GM18907 (cell line): ENCODE data around the gene RPS6KB2.

Source experiments
- ATAC-seq: cut with Tn5 transposase; IDR thresholded peaks from one replicate; pipeline ENCODE4 v1.9.1; 2021; ENCODE audit warnings: mild to moderate bottlenecking, moderate library complexity; ENCODE audit not compliant: unreplicated experiment

Gene RPS6KB2

DNA sequence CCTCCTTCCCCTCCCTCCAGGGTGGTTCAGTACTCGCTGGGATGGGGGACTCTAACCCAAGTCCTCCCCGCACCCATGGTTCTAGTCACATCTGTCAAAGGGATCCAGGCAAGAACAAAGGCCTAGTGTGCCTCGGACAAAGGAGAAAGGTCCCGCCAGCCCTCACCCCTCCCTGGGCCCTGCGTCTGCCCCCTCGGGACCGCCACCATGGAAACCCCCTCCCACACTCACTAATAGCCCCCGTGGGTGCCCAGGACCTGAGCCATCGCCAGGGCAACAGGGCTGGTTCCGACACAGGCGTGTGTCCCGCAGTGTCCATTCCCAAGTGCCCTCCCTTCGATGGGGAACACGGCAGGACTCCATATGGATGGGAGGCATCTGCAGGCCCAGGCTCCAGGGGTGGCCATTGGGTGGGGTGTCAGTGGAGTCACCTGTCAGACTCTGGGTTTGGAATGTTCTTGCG lies 17.9 kb upstream of the RPS6KB2 start:
- no peak for ATAC-seq

- no peak for ATAC-seq
Measured at GRCh38 chr11:67410984-67411784, 17.1 kb upstream of the RPS6KB2 start.

DNA sequence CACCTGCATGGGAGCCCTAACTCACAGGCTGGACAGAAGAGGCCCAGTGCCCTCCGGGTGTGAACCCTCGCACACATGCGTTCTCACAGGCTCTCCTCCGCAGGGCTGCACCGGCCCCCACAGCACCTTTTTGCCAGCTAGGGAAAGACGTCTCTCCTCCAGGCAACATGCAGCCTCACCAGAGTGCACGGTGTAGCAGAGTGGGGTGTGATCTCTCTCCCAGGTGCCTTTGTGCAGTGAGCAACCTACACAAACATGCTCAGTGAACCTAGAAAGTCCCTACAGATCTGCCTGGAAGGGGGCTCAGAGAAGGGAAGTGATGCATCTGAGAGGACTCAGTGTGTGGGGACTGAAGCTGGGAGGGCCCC lies 16.5 kb upstream of the RPS6KB2 start:
- ATAC-seq, result no peak

DNA sequence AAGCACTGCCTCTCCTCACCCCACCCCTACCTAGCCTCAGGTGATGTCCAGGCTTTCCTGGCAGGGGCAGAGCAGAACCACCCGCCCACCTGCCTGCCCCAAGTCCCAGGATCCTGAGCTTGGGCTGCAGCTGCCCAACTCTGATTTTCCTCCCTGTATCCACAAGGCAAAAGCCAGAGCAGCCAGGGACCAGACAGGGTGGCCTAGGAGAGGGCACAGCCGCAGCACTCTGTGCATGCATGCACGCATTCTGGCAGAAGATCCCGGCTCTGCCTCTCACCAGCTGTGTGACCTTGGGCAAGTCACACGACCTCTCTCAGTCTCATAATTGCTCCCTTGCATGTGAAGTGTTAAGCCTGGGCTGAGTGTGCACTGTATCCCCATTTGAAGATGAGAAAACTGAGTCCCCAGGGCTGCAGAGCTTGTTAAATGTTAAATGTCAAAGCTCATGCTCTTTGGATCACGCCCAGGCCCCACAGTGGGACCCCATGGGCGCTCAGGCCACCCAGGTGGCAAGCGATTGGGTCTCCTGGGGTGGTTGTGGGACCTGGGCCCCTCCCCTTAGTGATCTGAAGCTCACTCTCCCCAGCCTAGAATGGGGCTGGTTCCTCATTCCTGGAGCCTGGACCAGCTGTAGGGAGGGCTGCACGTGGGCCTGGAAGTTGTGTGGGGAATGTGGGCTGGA lies 15.7 kb upstream of the RPS6KB2 start:
- no peak for ATAC-seq

DNA sequence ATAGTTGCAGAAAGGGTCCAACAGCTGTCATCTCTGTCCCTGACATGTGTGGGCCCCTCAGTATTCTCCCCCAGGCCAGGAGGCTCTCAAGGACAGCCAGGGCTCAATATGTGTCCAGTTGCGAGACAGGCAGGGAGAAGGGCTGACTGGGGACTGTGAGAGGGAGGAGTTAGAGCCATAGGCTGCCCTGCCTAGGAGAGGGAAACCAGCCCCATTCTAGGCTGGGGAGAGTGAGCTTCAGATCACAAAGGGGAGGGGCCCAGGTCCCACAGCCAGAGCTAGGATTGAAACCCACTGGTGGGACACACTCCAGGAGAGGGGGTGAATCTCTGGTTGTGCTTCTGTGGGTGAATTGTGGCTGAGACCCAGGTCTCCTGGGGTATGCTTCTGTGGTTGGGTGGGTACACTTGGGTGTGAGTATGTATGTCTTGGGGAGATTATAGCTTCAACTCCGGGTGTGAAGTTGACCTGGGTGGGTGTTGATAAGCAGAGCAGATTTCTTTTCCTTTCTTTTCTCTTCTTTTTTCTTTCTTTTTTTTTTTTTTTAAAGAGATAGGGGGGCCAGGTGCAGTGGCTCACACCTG lies 14.9 kb upstream of the RPS6KB2 start:
- no peak for ATAC-seq

- ATAC-seq, result no peak
Measured at GRCh38 chr11:67415501-67416304, 12.6 kb upstream of the RPS6KB2 start, which contains the start of gene CARNS1. Gene CARNS1, plus strand, starts transcription at chr11:67415678. Its CDS starts 522 bp downstream, at chr11:67416200.

DNA sequence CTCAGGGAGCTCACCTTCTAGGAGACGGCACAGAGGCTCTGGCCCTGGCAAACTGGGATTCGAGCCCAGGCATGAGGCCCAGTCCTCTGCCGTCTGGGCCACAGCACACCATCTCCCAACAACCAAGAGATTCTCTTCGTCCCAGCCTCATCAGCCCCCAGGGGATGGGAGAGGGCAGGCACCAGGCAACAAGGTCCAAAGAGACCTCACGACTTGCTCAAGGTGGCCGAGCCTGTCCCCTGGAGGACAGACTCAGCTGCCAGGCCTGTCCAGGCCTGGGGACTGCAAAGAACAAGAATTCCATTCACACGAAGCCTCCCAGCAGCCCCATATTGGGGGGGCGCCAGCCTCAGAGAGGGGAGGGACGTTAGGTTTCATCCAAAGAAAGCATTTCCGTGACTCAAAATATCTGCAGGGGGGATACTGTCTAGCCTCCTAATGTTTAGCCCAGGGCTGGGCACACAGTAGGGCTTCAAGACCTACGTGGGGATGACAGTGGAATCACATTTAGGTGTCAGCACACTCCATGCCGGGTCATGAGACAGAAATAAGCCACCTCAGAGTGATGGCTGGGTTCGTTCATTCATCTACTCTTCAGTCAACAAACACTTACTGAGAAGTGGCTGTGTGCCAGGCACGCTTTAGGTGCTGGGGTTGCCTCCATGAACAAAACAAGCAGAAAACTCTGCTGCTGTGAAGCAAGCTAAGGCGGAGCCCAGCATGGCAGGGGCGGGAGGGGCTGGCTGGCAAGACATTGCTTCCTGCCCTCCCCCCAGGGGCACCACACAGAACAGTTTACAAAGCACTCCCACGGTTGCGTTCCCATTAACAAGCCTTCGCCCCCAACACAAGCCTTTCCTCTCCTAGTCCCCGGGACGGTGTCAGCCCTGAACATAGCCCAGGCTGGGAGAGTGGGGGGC lies 11.6 kb upstream of the RPS6KB2 start:
- ATAC-seq, result no peak

GRCh38 chr11:67417425-67417824 lies 10.9 kb upstream of the RPS6KB2 start:
- ATAC-seq, result no peak

GRCh38 chr11:67418476-67419281 lies 9.6 kb upstream of the RPS6KB2 start:
- ATAC-seq, result no peak

DNA sequence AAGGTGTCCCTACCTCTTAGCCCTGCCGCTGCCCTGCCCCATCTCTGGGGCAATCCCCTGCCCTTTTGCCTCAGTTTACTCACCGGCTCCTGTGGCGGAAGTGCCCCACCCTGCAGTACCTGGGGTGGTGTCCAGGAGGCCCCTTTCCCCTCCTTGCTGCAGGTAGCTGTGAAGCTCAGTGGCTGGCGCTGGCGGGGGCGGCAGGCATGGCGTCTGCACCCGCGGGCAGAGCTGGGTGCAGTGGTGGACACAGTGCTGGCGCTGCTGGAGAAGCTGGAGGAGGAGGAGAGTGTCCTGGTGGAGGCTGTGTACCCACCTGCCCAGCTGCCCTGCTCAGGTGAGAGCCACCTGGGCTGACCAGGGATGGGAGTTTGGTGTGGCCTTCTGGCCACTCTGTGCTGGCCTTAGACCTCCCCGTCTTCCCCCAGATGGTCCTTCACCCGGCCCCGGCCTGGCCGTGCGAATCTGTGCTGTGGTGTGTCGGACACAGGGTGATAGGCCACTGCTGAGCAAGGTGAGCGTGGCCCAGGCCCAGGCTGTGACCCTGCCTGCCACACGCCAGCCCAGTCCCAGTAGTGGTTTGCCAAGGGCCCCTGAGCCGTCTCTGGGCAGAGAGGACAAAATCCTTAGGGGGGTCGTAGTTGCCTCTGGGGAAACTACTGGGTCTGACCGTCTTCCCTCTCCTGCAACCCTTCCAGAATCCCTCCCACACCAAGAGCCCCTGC lies 8.8 kb upstream of the RPS6KB2 start:
- no peak for ATAC-seq

DNA sequence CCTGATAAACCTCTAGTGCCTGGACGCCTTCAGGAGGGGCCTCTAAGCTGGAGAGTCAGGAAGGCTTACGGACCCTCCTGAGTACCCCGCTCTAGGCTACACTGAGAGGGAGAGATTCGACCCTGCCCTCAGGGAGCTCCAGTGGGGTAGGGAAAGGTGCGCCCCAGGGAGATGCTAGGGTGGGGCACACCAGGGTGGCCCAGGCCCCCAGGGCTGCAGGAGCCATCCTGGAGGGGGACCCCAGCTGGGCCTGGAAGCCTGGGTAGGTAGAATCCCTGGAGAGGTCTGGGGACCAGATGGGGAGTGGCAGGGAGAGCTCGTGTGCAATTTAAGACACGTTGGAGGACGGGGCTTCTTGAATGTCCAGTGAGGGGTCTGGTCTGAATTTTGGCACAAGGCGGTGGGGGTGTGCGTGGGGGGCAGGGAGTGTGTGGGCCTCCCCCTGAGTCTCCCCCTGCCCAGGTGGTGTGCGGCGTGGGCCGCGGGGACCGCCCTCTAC lies 8.1 kb upstream of the RPS6KB2 start:
- ATAC-seq, result no peak

- peak; percentile 77 for ATAC-seq
Measured at GRCh38 chr11:67420646-67421429, 7.5 kb upstream of the RPS6KB2 start.

GRCh38 chr11:67421430-67422031 lies 6.8 kb upstream of the RPS6KB2 start:
- ATAC-seq, result no peak

DNA sequence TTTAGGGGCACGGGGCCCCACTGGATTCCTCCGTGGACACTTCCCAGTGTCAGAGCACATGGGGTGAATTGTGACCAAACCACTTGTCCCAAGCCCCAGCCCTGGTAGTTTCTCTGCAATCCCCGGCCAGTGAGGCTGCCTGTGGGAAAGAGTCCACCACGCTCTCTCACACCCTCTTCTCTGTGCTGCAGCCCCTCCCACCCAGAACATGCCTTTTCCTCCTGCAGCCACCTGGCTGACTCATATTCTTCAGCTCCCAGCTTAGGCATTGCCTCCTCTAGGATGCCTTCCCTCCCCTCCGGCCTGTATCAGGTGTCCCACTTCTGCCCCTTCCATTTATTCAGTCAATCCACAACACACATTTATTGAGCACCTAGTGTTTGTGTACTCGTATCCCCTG lies 5.4 kb upstream of the RPS6KB2 start:
- no peak for ATAC-seq

- ATAC-seq, result no peak
Measured at GRCh38 chr11:67423466-67423865, 4.8 kb upstream of the RPS6KB2 start.

DNA sequence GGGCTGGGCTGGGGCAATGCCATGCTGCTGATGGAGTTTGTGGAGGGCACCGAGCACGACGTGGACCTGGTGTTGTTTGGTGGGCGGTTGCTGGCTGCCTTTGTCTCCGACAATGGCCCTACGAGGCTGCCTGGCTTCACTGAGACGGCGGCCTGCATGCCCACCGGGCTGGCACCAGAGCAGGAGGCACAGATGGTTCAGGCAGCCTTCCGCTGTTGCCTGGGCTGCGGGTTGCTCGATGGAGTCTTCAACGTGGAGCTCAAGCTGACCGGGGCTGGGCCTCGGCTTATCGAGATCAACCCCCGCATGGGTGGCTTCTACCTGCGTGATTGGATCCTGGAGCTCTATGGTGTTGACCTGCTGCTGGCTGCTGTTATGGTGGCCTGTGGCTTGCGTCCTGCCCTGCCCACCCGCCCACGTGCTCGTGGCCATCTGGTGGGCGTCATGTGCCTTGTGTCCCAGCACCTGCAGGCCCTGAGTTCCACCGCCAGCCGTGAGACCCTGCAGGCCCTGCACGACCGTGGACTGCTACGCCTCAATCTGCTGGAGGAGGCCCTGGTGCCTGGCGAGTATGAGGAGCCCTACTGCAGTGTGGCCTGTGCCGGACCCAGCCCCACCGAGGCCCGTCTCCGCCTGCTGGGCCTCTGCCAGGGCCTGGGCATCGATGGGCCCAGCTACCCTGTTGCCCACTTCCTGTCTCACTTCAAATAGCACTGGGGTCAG lies 4.2 kb upstream of the RPS6KB2 start:
- ATAC-seq, result no peak
